Adrenal gland (tissue), 5 donors: ENCODE measurements around the gene EPM2A.

Source experiments
- CTCF ChIP-seq, 6 experiments: fragments of 450-650 bp in 4 of 6; fragments of 200-600 bp in 2 of 6; sonication (generic) in 1 of 6; IDR thresholded peaks; 1 replicate in 5 of 6; 2 replicates in 1 of 6; pipeline versions ENCODE4 v1.5.1 to v1.8.0; 2016 to 2021; ENCODE audit warnings: antibody characterized with exemption in 6 of 6, mild to moderate bottlenecking in 2 of 6, moderate library complexity in 1 of 6
- POLR2A ChIP-seq, 2 donors: fragments of 450-650 bp; IDR thresholded peaks; one replicate each; pipeline ENCODE4 v1.6.1; 2017; ENCODE audit warnings: antibody characterized with exemption in 2 of 2, mild to moderate bottlenecking in 2 of 2, moderate library complexity in 1 of 2
- donor health status: DM: no; HTN: no; CAD: no.

DNA sequence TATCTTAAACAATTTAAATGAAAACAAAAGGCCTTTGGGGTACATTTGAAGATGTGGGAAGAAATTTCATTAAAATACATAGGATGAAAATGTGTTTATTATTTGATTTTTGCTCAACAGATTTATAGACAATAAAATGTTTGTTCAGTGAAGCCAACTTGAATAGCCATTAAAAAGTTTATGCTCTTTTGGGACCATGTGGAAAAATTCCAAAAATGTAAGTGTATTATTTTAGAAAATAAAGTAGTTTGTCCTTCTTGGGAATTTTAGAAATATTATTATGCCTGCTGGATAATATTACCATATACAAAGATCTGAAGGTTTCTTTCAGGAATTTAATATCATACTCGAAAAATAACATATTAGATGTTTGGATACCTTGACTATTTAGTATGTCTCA, 131.3 kb downstream of the EPM2A start:
- no peak for TF ChIP-seq CTCF (IDR thresholded peaks at IDR 0.05)
- no peak for TF ChIP-seq POLR2A (IDR thresholded peaks at IDR 0.05)
